ENCODE measurements around the gene INSYN2B.

INSYN2B gene

DNA sequence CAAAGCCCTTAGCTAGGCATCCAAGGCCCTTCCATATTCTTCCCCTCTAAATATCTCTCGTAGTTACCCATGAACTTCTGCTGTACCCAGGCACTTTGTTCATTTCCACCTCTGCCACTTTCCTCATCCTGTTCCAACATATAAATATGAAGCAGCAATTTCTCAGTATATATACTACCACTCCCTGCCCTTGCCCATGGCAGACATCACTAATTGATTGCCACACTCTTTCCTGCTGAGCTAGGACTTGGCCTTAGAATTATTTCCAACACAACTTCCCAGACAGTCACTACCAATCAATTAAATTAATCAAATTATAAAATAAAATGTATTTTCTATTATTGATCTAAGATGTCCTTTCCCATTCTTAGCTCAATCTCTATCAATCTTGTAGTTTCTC lies 8.5 kb downstream of the INSYN2B start:
- H3K27me3 ChIP-seq (replicated peaks; ENCODE audit: control insufficient read depth, insufficient read depth, low read length) = no peaks in the 10 kb centered on the region
- H3K4me3 ChIP-seq (replicated peaks; ENCODE audit: low read depth, low read length) = no peak overlapping the region
- TF ChIP-seq, protein P1, sequence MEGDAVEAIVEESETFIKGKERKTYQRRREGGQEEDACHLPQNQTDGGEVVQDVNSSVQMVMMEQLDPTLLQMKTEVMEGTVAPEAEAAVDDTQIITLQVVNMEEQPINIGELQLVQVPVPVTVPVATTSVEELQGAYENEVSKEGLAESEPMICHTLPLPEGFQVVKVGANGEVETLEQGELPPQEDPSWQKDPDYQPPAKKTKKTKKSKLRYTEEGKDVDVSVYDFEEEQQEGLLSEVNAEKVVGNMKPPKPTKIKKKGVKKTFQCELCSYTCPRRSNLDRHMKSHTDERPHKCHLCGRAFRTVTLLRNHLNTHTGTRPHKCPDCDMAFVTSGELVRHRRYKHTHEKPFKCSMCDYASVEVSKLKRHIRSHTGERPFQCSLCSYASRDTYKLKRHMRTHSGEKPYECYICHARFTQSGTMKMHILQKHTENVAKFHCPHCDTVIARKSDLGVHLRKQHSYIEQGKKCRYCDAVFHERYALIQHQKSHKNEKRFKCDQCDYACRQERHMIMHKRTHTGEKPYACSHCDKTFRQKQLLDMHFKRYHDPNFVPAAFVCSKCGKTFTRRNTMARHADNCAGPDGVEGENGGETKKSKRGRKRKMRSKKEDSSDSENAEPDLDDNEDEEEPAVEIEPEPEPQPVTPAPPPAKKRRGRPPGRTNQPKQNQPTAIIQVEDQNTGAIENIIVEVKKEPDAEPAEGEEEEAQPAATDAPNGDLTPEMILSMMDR (IDR thresholded peaks at IDR 0.05; ENCODE audit: insufficient read depth, low read length, poor library complexity, severe bottlenecking) = no peak
- peaks cover 3% of the 10 kb centered on the region for H3K36me3 ChIP-seq (ENCODE audit: control insufficient read depth, insufficient read depth, low read length)
- no peak for DNase-seq (ENCODE audit: extremely low read depth, insufficient read length)

DNA sequence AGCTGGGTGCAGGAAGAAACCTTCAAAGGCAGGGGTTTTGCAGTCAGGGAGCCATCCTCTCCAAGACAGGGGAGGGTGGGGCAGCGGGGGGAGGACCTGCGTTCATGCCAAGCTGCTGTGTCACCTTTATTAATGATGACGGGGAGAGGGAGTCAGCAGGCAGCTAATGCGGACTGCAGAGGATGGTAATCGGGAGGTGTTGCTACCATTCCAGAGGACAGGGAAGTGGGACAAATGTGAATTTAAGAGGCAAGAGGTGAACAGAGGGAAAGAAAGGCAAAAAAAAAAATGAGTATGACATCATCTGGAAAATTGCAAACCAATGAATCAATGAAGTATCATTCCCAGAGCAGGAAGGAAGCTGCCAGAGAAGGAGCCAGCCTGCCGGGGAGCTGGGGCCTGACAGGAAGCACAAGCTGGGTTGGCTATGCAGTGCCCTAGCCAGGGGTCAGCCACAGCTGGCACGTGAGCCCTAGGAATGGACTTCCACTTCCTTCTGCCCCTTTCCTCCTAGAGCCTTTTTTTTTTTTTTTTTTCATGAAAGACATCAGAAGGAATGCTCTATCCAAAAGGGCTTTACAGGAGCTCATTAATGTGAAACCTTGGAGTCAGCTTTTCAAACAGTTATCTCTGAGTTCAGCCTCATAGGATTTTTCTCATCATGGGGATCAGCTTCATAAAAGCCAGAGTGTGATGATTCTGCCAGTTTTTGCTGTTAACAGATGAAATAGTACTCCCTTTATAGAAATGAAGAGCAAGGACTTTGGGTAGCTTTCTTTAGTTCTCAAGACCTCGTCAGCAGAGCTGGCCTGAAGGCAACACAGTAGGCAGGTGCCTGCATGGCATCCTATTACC lies 9.2 kb downstream of the INSYN2B start:
- H3K4me3 ChIP-seq (replicated peaks; ENCODE audit: low read depth, low read length) = no peak overlapping the region
- DNase-seq (ENCODE audit: extremely low read depth, insufficient read length) = no peak
- TF ChIP-seq, protein P1 (IDR thresholded peaks at IDR 0.05; ENCODE audit: insufficient read depth, low read length, poor library complexity, severe bottlenecking) = no peak
- peaks cover 5% of the 10 kb centered on the region for H3K36me3 ChIP-seq (ENCODE audit: control insufficient read depth, insufficient read depth, low read length)
- H3K27me3 ChIP-seq (replicated peaks; ENCODE audit: control insufficient read depth, insufficient read depth, low read length) = no peaks in the 10 kb centered on the region

DNA sequence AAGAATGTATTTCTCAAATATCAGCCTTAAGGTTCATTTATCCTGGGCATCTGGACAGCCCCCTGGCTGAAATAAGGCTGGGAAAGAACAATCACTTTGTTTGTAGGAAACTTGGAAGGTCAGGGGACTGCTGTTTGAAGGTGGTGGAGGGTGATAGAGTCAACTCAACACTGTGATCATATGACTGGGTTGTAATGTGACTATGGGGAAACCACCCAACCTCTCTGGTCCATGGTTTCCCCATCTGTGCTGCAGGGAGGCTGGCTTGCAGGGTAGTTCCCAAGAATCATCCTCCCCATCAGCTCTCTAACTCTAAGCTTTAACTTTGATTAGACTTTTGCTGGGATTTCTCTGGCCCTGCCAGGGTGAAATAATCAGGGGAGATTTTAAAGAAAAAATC lies 10.0 kb downstream of the INSYN2B start:
- DNase-seq (ENCODE audit: extremely low read depth, insufficient read length) = no peak
- Histone ChIP-seq H3K36me3 (ENCODE audit: control insufficient read depth, insufficient read depth, low read length) (peaks cover 6% of the 10 kb centered on the region), H3K4me3 (replicated peaks; ENCODE audit: low read depth, low read length) (no peak overlapping the region), H3K27me3 (replicated peaks; ENCODE audit: control insufficient read depth, insufficient read depth, low read length) (no peaks in the 10 kb centered on the region)
- TF ChIP-seq, protein P1 (IDR thresholded peaks at IDR 0.05; ENCODE audit: insufficient read depth, low read length, poor library complexity, severe bottlenecking) = no peak

DNA sequence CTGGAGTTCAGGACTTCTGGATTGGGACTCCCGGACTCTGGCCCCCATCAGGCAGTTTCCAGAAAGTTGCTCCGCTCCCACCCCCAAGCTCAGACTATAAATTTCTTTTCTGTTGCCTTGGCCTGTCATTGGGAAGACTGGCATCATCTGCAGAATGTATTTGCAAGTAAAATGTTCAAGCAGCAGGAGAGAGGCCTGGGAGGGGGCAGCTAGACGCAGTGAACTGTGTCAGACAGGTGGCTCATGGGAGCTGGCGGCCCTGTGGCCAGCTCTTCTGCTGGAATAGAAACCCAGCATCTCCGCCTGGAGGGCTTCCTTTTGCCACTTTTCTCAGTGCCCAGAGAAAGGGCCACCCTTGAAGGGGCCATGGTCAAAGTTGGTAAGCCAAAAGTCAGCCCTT lies 16.0 kb downstream of the INSYN2B start:
- TF ChIP-seq, protein P1 (IDR thresholded peaks at IDR 0.05; ENCODE audit: insufficient read depth, low read length, poor library complexity, severe bottlenecking) = no peak
- Histone ChIP-seq H3K27me3 (replicated peaks; ENCODE audit: control insufficient read depth, insufficient read depth, low read length) (no peaks in the 10 kb centered on the region), H3K4me3 (replicated peaks; ENCODE audit: low read depth, low read length) (no peak overlapping the region), H3K36me3 (ENCODE audit: control insufficient read depth, insufficient read depth, low read length) (peaks cover 5% of the 10 kb centered on the region)
- no peak for DNase-seq (ENCODE audit: extremely low read depth, insufficient read length)

DNA sequence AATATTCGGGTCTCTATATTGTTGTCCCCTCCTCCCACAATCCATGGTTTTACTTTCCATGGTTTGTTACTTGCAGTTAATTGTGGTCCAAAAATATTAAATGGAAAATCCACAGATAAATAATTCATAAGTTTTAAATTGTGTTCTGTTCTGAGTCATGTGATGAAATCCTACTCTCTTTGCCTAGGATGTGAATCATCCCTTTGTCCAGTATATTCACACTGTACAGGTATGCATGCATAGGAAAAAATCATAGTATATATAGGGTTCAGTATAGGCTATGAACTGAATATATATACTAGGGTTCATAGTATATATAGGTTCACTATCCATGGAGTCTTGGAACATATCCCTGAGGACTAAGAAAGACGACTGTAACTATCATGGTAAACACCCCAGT lies 19.6 kb downstream of the INSYN2B start:
- Histone ChIP-seq H3K27me3 (replicated peaks; ENCODE audit: control insufficient read depth, insufficient read depth, low read length) (no peaks in the 10 kb centered on the region), H3K36me3 (ENCODE audit: control insufficient read depth, insufficient read depth, low read length) (peaks cover 2% of the 10 kb centered on the region; the same call in 1 of the 2 replicates), H3K4me3 (replicated peaks; ENCODE audit: low read depth, low read length) (no peak overlapping the region)
- TF ChIP-seq, protein P1 (IDR thresholded peaks at IDR 0.05; ENCODE audit: insufficient read depth, low read length, poor library complexity, severe bottlenecking) = no peak
- DNase-seq (ENCODE audit: extremely low read depth, insufficient read length) = no peak
